ENCODE data around the gene LAPTM4A. TPM values are rescaled to one million over a fixed set of nuclear protein-coding genes. Genes with fewer than 3 reads are reported as not detected.

LAPTM4A gene
- total RNA-seq, 1 experiment from 2014 or later, result 37.2 TPM

DNA sequence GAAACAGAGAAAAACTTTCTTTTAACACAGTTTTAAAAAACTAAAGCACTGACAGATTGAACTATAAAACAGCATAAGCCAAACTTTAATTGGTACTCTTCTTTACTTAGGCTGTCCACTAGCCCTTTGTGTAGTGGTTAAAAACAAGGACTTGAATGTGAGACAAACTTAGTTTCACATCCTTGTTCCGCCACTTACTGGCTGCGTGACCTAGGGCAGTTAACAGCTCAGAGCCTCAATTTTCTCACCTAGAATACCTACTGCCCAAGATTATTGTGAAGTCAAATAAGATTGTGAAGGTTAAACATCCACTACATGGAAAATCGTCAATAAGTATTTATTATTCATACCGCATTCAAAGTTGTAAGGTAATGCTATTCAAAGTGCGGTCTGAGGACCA, 63.5 kb downstream of the LAPTM4A start:
- Histone ChIP-seq H2AFZ (ENCODE audit: low read length) (no peak overlapping the region), H3K4me1 (ENCODE audit: low read length) (peaks cover 20% of the 10 kb centered on the region), H3K4me3 (ENCODE audit: low read length) (peak overlapping the region; percentile 90), H3K27me3 (ENCODE audit: low read length) (no peaks in the 10 kb centered on the region), H3K79me2 (ENCODE audit: low read length) (peaks cover 34% of the 10 kb centered on the region), H3K36me3 (ENCODE audit: insufficient read depth, low read length) (0 out of 2 replicates have a peak, but pooled peaks cover 3% of the 10 kb centered on the region), H3K27ac (ENCODE audit: low read length) (peak overlapping the region; percentile 26; the same call in 1 of the 2 replicates), H4K20me1 (ENCODE audit: insufficient read depth, low read depth, low read length) (no peaks in the 10 kb centered on the region), H3K9ac (ENCODE audit: low read length) (peak overlapping the region; percentile 88), H3K4me2 (ENCODE audit: low read depth, low read length, poor library complexity, severe bottlenecking) (peak overlapping the region; percentile 87), H3K9me2 (replicated peaks; ENCODE audit: insufficient read depth, low read length) (peaks cover 6% of the 10 kb centered on the region; the same call in 1 of the 2 replicates), H3K9me3 (ENCODE audit: low read length) (no peaks in the 10 kb centered on the region)
- peak; percentile 61 for DNase-seq

Other genes starting within 250 kb of the LAPTM4A start
- 16.8 and 17.9 TPM in 2 replicates for gene TTC32, start 149.6 kb downstream of the LAPTM4A start, total RNA-seq (2014; rRNA removed; shearing (Covaris generic); ENCODE audit: low replicate concordance)
- gene WDR35, start 61.5 kb downstream of the LAPTM4A start, total RNA-seq (2014; rRNA removed; shearing (Covaris generic); ENCODE audit: low replicate concordance), result 8.3 and 15.9 TPM in 2 replicates
- gene MATN3, start 39.0 kb downstream of the LAPTM4A start, total RNA-seq (2014; rRNA removed; shearing (Covaris generic); ENCODE audit: low replicate concordance), result not detected in 2 replicates
- 11.5 and 25.1 TPM in 2 replicates for gene SDC1, start 173.5 kb upstream of the LAPTM4A start, total RNA-seq (2014; rRNA removed; shearing (Covaris generic); ENCODE audit: low replicate concordance)

Measured in Karpas-422 (cell line).